KMS-11 (cell line): ENCODE data around the gene GNG7.
"Not testable (repeated sequence)": the region's sequence is repeated elsewhere in the genome, so short reads cannot be mapped to it uniquely, and the experiment has no call there.

Experiments
- H2AFZ ChIP-seq: fragments of 200-600 bp; sonication (generic); 2 replicates; pipeline ENCODE4 v1.6.1; 2016; ENCODE audit warnings: antibody characterized with exemption, mixed run types, low read depth
- H3K27ac ChIP-seq: fragments of 200-600 bp; sonication (generic); 2 replicates; pipeline ENCODE4 v1.6.1; 2016; ENCODE audit warnings: mild to moderate bottlenecking, mixed run types
- H3K27me3 ChIP-seq: fragments of 200-600 bp; sonication (generic); 2 replicates; pipeline ENCODE4 v1.6.1; 2017; ENCODE audit warnings: mild to moderate bottlenecking, low read depth, mixed run types, moderate library complexity; ENCODE audit not compliant: insufficient read depth
- H3K36me3 ChIP-seq: fragments of 200-600 bp; sonication (generic); 2 replicates; pipeline ENCODE4 v1.6.1; 2017; ENCODE audit warnings: mild to moderate bottlenecking, mixed run types; ENCODE audit not compliant: insufficient read depth
- H3K4me1 ChIP-seq: fragments of 200-600 bp; sonication (generic); 2 replicates; pipeline ENCODE4 v1.6.1; 2016; ENCODE audit warnings: mild to moderate bottlenecking, low read depth, mixed run types; ENCODE audit not compliant: poor library complexity, severe bottlenecking
- H3K4me2 ChIP-seq: fragments of 200-600 bp; sonication (generic); 2 replicates; pipeline ENCODE4 v1.7.0; 2016; ENCODE audit warnings: mild to moderate bottlenecking, mixed run types
- H3K4me3 ChIP-seq: fragments of 200-600 bp; sonication (generic); IDR thresholded peaks from 2 replicates; pipeline ENCODE4 v1.6.1; 2017; ENCODE audit warnings: low read depth, low read length, mixed read lengths; ENCODE audit not compliant: insufficient read depth
- H3K79me2 ChIP-seq: fragments of 200-600 bp; sonication (generic); 2 replicates; pipeline ENCODE4 v1.6.1; 2016; ENCODE audit warnings: low read depth, mixed run types; ENCODE audit not compliant: insufficient read depth
- H3K9ac ChIP-seq: fragments of 200-600 bp; sonication (generic); 2 replicates; pipeline ENCODE4 v1.6.1; 2016; ENCODE audit warnings: mild to moderate bottlenecking, mixed run types
- H4K20me1 ChIP-seq: fragments of 200-600 bp; sonication (generic); 2 replicates; pipeline ENCODE4 v1.6.1; 2016; ENCODE audit warnings: mild to moderate bottlenecking, mixed run types; ENCODE audit not compliant: insufficient read depth
- TF ChIP-seq, protein P1 (sequence below): fragments of 200-600 bp; sonication (generic); conservative IDR thresholded peaks from 2 replicates; pipeline ENCODE4 v1.6.1; 2017; ENCODE audit warnings: low read depth, mild to moderate bottlenecking, antibody characterized with exemption, low read length, moderate library complexity, mixed read lengths

GNG7 gene

DNA sequence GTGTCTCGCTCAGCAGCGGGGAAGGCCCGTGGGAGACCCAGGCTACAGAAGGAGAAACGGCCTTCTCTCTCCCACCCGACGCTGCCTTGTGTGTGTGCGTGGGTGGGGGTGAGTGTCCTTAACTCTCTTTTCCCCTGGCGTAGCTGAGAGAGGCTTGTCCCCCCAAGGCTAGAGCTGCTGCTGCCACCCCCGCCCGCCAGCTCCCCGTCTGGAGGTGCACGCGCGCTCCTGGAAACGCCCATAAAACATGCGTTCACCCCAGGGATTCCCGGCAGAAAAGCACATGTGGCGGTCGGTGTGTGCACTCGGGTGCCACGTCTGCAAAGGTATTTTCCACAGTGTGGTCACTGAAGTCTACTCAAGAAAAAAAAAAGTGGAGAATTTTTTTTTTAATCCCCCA is 190.5 kb downstream of the GNG7 start:
- H3K36me3 ChIP-seq, result no peaks in the 10 kb centered on the region
- H2AFZ ChIP-seq, result no peak overlapping the region
- H3K9ac ChIP-seq, result no peak overlapping the region
- H3K27ac ChIP-seq, result no peak overlapping the region
- H3K79me2 ChIP-seq, result no peaks in the 10 kb centered on the region
- peaks cover 9% of the 10 kb centered on the region for H3K4me1 ChIP-seq
- H4K20me1 ChIP-seq, result no peaks in the 10 kb centered on the region
- no peak overlapping the region for H3K4me3 ChIP-seq
- TF ChIP-seq, protein P1, sequence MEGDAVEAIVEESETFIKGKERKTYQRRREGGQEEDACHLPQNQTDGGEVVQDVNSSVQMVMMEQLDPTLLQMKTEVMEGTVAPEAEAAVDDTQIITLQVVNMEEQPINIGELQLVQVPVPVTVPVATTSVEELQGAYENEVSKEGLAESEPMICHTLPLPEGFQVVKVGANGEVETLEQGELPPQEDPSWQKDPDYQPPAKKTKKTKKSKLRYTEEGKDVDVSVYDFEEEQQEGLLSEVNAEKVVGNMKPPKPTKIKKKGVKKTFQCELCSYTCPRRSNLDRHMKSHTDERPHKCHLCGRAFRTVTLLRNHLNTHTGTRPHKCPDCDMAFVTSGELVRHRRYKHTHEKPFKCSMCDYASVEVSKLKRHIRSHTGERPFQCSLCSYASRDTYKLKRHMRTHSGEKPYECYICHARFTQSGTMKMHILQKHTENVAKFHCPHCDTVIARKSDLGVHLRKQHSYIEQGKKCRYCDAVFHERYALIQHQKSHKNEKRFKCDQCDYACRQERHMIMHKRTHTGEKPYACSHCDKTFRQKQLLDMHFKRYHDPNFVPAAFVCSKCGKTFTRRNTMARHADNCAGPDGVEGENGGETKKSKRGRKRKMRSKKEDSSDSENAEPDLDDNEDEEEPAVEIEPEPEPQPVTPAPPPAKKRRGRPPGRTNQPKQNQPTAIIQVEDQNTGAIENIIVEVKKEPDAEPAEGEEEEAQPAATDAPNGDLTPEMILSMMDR, result no peak
- H3K4me2 ChIP-seq, result no peak overlapping the region
- H3K27me3 ChIP-seq, result no peaks in the 10 kb centered on the region

DNA sequence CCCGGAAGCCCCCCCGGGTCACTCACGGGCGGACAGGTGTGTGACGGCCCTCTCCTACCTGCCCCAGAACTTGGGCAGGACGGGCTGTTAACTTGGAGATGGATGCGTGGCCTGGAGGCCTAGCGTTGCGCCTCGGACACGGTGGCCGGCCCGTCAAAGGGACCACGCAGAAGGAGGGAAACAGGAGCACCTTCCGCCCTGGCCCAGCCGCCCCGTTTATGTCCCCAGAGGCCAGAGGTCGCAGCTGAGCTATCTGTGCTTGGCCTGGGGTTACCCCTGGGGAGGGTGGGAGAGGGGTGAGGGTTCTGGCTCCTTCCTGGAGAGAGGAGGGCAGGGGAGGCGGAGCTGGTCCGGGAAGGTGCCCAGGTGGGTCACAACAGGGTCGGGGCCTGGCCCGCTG is 190.9 kb downstream of the GNG7 start:
- H3K27me3 ChIP-seq, result no peaks in the 10 kb centered on the region
- H4K20me1 ChIP-seq, result no peaks in the 10 kb centered on the region
- TF ChIP-seq, protein P1, result no peak
- H3K4me2 ChIP-seq, result no peak overlapping the region
- H3K9ac ChIP-seq, result no peak overlapping the region
- peaks cover 9% of the 10 kb centered on the region for H3K4me1 ChIP-seq
- no peak overlapping the region for H2AFZ ChIP-seq
- H3K36me3 ChIP-seq, result no peaks in the 10 kb centered on the region
- no peaks in the 10 kb centered on the region for H3K79me2 ChIP-seq
- H3K27ac ChIP-seq, result no peak overlapping the region
- H3K4me3 ChIP-seq, result no peak overlapping the region

DNA sequence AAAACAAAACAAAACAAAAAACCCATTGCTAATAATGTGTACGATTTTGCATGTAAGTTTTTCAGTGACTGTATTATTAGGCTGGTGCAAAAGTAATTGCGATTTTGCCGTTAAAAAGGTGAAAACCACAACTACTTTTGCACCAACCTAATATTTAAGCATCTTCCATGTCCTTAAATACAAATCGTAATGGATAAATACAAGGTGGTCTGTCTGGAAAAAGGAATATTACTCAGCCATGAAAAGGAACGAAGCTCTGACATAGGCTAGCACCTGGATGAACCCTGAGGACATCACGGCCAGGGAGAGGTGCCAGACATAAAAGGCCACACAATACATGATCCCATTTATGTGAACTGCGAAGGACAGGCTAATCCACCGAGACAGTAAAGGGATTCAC is 193.4 kb downstream of the GNG7 start:
- Histone ChIP-seq H3K4me1 (peaks cover 9% of the 10 kb centered on the region), H3K4me2 (no peak overlapping the region), H3K4me3 (no peak overlapping the region), H2AFZ (no peak overlapping the region), H3K79me2 (no peaks in the 10 kb centered on the region), H3K27me3 (no peaks in the 10 kb centered on the region), H4K20me1 (no peaks in the 10 kb centered on the region), H3K27ac (no peak overlapping the region), H3K9ac (no peak overlapping the region), H3K36me3 (no peaks in the 10 kb centered on the region)
- TF ChIP-seq, protein P1, result no peak

DNA sequence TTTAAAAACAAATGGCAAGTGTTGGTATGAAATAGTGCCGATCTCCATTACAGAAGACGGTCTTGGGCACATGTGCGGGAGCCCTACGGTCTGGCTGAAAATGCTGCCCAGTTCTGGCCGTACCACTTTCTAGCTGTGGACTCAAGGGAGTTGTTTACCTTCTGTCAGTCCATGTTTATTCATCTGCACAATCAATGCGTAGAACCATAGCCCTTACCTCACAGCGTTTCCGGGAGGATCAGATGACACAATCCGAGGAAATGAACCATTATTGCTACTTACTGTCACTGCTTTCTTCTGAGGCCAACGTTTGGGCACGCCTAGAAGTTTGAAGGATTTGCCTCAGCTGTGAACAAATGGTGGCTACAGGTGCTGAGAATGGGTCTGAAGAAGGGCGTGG is 195.4 kb downstream of the GNG7 start:
- Histone ChIP-seq H3K4me1 (peaks cover 9% of the 10 kb centered on the region), H3K4me3 (no peak overlapping the region), H2AFZ (no peak overlapping the region), H3K27me3 (no peaks in the 10 kb centered on the region), H3K79me2 (no peaks in the 10 kb centered on the region), H3K4me2 (no peak overlapping the region), H3K27ac (no peak overlapping the region), H4K20me1 (no peaks in the 10 kb centered on the region), H3K36me3 (no peaks in the 10 kb centered on the region), H3K9ac (no peak overlapping the region)
- TF ChIP-seq, protein P1, result no peak

DNA sequence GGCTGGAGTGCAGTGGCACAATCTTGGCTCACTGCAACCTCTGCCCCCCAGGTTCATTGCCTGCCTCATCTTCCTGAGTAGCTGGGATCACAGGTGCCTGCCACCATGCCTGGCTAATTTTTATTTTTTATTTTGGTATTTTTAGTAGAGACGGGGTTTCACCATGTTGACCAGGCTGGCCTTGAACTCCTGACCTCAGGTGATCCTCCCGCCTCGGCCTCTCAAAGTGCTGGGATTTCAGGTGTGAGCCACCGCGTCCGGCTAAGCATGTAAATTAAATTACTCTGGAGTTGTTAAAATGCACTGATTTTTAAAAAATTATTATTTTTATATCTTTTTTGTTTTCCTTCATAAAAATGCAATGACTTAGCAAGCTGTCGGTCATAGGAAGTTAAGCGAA is 195.8 kb downstream of the GNG7 start:
- not testable (repeated sequence) for H3K4me3 ChIP-seq, H4K20me1 ChIP-seq, H3K4me2 ChIP-seq, H2AFZ ChIP-seq, H3K4me1 ChIP-seq, H3K27ac ChIP-seq, H3K27me3 ChIP-seq, H3K36me3 ChIP-seq, H3K9ac ChIP-seq, H3K79me2 ChIP-seq
